Epidermal melanocyte (primary cell): ENCODE measurements around the gene CCL18.
"Not testable (repeated sequence)": the region's sequence is repeated elsewhere in the genome, so short reads cannot be mapped to it uniquely, and the experiment has no call there.

ENCODE experiments used
- DNase-seq: peaks from one replicate; pipeline ENCODE4 v3.0.0; 2011; ENCODE audit warnings: low spot score; ENCODE audit not compliant: insufficient read length

The CCL18 gene, protein sequence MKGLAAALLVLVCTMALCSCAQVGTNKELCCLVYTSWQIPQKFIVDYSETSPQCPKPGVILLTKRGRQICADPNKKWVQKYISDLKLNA

DNA sequence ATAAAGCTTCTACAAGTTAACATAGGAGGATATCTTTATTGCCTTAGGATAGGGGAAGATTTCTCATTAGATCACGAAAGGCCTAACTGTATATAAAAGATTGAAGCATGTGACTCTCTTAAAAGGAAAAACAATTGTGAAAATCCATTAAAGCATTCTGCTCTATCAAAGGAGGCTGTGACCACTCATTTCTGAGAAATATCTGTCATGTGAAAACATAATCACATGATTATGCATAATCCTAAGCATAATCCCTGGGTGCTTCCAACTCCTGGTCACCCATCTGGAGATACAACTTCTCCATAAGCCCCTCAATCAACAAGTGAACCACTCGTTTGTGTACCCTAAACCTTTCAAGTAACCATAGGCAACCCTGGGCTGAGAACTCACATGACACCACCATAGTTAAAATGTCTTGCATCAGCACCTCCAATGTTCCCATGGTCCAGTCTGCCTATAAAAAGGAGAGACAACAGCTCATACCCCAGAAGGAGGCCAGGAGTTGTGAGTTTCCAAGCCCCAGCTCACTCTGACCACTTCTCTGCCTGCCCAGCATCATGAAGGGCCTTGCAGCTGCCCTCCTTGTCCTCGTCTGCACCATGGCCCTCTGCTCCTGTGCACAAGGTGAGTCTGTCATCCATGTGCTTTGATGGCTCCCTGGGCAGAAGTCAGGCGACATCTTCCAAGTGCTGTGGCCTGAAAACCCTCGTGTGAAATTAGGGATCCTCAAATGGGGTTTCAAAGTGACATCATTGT is at the start of gene CCL18:
CCL18 (plus strand) TSS at position 487 of the 756 bp plus-strand sequence; CDS start at position 558, 71 bp downstream.
- DNase-seq = no peak

DNA sequence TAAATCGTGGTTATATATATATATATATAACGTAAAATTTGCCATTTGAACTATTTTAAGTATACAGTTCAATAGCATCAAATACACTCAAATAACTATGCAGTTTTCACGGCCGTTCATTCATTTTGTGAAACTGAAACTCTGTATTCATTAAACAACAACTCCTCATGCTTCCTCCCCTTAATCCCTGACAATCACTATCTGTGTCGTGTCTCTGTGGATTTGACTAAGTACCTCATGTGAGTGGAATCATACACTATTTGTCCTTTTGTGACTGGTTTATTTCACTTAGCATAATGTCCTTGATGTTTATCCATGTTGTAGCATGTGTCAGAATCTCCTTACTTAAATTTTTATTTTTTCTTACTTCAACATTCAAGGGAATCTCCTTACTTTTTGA is 49.1 kb upstream of the CCL18 start:
- DNase-seq = no peak

DNA sequence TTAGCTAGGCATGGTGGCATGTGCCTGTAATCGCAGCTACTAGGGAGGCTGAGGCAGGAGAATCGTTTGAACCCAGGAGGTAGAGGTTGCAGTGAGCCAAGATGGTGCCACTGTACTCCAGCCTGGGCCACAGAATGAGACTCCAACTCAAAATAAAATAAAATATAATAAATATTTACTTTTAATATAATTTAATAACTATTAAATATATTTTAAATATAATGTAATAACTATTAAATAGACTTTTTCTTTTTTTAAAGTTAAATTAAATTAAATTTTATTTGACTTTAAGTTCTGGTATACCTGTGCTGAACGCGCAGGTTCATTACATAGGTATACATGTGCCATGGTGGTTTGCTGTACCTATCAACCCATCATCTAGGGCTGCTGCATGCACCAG is 48.2 kb upstream of the CCL18 start:
- DNase-seq = not testable (repeated sequence)

DNA sequence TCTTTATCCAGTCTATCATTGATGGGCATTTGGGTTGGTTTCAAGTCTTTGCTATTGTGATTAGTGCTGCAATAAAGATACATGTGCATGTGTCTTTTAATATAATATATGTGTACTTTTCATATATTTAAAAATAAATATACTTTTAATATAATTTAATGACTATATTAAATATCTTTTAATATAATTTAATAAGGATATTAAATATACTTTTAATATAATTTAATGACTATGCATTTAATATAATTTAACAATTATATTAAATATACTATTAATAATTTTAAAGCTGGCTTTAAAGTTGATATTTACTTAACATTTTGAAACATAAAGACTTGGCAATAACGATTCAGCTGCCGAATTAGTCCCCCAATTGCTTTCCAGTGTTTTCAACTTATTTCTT is 47.5 kb upstream of the CCL18 start:
- no peak for DNase-seq

DNA sequence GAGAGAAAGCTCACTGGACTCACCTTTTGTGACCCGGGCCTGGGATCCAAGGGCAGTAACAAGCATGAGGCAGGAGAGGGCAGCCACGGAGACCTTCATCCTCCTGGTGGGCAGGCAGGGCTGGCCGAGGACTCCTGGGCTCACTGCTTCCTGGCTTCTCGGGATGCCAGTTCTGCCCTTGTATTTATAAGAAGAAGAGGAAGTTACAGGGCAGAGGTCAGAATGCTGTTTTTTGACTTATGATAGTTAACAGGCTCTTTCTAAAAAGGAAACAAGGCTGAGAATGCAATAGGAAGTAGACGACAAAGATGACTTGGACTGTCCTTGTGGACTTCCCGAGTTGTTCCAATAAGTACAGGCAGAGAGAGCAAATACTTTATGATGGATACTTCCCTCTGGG is 46.3 kb upstream of the CCL18 start, which contains the start of gene CCL23:
CCL23 (minus strand) TSS at position 174 of the 400 bp plus-strand sequence; CDS start at position 99, 75 bp downstream.
- no peak for DNase-seq

DNA sequence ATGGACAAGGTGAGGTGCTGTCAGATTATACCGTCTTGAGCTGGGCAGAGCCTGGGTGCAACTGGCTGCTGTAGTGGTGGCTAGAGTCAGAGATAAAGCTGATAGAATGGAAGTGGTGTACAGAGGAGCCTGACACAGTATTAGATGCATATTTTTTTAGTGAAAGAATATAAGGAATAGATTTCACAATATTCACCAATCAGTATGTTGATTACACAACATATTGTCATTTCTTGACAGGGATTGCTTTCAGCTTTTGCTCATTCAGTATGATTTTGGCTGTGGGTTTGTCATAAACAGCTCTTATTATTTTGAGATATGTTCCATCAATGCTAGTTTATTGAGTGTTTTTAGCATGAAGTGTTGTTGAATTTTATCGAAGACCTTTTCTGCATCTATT is 44.6 kb upstream of the CCL18 start:
- DNase-seq = no peak

DNA sequence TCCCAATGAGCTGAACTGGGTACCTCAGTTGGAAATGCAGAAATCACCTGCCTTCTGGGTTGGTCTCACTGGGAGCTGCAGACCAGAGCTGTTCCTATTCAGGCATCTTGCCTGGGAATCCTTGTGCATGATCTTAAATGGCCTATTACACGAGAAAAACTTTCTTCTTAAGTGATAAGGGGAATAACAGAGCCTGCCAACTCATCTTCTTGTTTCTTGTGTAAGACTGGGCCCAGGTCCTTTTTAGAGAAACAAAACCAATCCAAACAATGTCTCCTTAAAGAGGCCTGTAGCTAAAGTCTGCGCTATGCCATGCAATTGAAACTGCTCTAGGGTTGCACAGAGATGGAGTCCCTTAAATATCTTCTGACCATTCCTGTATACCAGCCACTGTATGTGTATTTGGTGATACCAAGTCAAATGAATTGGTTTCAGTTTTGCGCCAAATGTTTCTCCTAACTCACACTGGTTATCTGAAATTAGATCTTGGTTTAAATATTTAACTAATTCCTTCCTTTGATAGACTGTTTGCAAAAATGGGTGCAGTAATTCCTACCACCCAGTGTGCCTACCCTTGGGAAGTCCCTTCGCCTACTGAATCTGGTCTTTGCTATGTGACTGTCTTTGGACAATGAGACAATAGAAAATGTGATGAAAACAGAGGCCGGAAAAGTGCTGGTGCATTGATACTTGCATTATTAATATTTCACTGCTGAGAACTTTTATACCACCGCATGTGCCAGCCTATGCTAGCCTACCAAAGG is 39.8 kb upstream of the CCL18 start:
- DNase-seq = no peak

DNA sequence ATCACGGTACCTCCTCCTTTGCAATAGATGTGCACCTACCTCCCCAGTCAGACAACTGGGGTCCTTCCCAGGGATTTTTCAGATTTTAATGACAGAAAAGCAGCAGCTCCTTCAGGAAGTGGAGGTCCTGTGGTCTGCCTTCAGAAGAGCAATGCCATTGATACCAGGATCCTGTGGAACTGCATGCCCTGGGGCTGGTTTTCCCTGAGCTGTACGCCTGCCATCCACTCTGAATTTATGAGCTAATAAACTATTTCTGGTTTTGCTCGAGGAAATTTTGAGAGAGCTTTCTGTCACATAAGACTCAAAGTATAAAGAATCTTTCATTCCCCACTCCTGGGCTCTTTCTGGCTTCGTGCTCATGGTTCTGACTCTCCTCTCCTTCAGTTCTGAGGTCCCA is 36.3 kb upstream of the CCL18 start:
- peak; percentile 67 for DNase-seq

DNA sequence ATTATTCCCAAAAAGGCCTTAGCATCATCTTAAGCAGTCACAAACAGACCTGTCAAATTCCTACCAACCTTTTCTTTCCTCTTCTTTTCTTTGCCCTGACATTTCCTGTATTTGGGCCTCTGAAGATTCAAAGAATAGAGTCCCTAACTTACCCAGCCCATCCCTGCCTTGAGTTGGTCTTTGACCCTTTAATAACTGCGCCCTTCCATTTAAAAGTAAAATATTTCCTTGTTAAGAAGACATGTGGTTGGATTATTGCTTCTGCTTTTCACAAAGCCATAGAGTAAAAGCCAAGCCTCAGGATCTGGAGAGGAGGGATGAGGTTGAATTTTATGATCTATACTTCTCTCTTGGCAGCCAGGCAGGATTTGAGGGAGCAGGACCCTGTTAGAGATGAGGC is 33.1 kb upstream of the CCL18 start:
- DNase-seq = no peak

DNA sequence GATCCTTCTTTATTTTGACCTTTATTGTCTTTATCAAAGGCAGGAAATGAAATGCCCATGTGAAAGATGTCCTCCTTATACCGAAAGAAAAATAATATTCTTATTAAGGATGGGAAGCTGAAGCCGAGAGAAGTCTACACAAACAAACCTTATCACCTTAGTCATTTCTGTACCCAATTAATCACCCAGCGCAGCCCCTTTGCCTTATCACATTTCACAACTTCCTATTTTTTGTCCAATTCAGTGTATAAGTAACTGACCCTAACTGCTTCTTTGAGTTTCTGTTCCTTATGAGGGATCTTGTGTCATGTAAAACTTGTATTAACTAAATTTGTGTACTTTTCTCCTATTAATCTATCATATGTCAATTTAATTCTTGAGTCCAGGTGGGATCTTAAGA is 29.9 kb upstream of the CCL18 start:
- DNase-seq = no peak

DNA sequence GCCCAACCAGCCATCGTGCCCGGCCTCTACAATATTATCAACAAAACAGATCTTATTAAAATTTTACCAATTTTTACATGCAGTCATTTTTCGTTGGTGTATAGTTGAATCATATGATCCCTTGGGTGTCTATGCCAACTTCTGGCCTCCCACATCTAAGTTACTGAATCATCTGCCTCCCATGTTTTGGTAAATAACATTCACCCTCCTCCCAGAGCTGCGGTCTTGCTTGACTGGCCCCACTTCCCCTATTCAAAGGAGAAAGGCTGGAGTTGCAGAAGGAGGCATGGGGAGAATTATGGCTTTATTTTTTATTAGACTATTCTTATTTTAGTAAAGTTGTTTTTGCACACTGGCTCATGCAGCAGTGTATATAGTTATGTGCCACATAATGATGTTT is 27.8 kb upstream of the CCL18 start:
- DNase-seq = no peak

DNA sequence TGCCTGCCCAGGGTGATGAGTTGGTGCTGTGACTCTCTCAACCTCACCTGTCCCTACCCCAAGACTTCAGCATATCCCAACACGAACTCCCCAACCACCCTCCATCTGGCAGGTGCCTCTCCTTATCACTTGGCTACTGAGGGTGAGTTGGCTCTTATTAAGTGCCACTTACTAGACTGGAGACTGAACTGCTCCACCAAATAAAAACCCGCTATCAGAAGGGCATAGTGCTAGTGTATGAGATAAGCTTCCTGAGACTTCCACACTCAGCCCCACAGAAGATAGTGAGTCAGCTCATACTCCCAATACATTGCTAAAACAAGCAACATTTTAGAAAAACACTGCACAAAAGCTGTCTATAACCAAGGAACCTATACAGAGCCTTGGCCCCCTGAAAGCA is 16.0 kb upstream of the CCL18 start:
- DNase-seq = no peak

DNA sequence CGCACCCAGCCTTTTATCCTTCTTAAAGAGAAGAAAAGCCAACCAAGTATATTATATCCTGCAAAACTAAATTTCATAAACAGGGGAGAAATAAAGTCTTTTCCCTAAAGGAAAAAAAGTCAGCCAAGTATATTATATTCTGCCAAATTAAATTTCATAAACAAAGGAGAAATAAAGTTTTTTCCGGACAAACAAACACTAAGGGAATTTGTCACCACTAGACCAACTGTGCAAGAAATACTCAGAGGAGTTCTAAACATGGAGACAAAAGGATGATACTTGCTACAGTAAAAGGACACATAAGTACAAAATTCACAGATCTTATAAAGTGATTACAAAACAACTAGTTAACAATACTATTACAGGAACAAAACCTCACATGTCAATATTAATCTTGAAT is 14.4 kb upstream of the CCL18 start:
- no peak for DNase-seq

DNA sequence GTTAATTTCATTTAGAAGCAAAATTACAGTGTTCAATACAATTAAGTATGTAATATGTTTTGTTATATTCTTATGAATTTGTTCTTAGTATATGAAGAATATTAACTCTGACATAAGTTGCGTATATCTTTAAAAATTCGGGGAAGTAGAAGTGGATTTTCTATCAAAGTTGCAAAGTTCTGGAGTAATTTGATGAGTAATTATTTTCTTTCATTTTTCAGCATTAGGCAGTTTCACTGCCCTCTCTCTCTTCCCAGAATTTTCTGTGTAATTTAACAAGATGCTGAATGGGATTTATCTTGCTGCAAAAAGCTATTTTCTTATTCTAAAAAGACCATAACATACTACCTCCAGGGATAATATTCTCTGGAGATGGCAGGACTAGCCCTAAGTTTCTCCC is 8.9 kb upstream of the CCL18 start:
- no peak for DNase-seq

DNA sequence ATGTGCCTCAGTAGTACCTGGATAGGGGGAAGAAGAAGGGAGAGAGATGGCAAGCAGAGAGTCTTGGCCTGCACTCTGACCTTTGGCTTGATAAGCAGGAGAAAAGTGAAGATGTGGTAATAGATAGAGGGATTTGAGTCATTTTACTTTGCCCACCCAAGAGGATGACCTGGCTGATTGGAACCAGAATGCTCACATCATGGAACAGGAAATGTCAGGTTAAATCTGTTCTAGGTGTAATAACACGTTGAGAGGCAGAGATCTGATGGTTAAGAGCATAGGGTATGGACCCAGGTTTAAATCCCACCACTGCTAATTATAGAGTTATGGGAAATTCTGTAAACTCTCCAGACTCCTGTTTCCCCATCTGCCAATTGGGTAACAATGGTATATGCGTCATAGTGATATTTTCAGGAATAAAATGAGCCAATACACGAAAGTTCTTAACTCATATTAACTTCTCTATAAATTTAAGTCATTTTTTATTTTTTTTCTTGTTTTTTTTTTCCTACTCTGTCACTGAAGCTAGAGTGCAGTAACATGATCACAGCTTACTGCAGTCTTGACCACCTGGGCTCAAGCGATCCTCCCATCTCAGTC is 8.1 kb upstream of the CCL18 start:
- no peak for DNase-seq

DNA sequence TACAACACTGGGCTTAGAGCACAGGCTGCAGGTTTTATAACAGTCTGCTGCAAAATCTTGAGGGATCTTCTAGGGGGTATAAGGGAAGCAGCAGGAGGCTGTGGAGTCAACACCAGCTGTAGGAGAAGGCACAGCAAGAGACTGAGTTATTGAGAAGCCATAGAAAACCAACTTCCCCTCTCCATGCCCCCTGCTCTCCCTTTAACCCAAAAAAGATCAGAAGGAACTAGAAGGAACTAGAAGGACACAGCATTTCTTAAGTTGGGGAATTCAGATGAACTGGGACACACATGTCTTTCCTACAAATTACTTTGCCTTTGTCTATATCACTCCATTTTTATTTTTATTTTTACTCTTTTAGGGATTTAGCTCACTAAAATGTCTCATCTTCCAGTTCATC is 6.2 kb upstream of the CCL18 start:
- DNase-seq = no peak

DNA sequence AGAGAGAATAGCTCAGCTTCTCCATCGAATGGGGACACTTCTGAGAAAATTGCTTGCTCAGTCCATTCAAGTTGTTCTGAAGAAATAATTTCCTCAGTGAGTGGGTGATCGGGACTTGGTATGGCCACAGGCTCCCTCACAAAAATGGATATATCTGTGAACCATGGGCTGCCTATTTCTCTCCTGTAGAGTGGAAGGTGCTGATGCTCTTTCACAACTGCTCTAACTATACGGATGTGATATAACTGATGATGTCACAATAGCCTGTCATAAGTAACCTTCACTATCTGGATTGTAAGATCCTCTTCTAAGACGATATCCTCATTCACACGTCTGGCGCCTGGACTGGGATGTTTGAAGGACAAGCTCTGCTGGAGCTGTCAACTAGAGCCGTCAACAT is 4.7 kb upstream of the CCL18 start:
- DNase-seq = no peak

DNA sequence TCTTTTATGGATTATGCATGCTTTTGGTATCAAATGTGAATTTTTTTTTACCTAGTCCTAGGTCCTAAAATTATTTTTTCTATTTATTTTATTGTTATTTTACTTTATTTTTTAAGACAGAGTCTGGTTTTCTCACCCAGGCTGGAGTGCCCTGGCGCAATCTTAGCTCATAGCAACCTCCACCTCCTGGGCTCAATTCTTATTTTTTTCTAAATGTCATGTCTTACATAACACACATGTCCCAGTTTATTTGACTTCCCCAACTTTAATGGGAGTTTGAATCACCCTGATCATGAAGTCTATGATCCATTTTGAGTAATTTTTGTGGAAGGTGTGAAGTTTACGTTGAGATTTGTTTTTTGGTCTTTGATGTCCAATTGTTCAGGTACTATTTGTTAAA is 3.3 kb upstream of the CCL18 start:
- DNase-seq = no peak

DNA sequence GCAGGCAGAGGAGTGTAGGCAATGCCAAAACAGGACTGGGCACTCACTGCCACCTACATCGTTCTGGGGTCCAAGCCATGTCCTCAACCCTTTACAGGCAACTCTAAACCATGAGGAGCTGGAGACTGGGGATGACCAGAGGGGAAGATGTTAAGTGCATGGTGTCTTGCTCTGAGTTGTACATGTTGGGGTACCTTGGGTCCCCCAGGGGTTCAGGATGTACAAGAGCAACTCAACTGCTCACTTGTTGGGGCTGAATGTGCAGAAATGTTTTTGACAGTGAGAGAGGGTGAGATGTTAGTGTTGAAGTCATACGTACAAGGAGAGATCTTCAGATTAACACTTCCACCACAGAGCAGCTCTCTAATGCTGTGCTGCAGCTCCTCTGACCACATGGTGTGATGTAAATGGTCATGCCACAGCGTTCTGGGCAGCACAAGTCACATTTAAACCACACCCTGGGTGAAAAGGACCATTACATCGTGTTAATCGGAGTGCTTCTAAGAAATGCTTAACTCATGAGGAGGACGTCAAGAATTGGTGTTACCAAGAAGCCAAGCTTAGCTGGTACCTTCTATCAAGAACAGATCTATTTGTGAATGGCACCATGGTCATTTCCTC is 2.4 kb downstream of the CCL18 start:
- no peak for DNase-seq

DNA sequence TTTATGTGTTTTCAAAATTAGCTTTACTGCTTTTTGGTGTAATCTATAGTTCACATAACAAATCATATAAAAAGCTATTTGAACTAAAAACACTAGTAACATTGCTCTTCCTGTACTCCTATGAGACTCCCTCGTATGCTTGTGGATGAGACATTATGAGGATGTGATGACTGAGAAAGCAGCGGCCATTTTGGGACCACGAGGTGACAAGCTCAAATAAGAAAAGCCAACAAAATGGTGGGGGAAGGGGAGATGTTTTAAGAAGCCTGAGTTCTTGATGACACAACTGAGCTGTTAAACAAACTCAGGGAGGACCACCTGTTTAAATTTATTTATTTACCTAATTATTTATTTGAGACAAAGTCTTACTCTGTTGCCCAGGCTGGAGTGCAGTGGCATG is 4.5 kb downstream of the CCL18 start:
- no peak for DNase-seq

DNA sequence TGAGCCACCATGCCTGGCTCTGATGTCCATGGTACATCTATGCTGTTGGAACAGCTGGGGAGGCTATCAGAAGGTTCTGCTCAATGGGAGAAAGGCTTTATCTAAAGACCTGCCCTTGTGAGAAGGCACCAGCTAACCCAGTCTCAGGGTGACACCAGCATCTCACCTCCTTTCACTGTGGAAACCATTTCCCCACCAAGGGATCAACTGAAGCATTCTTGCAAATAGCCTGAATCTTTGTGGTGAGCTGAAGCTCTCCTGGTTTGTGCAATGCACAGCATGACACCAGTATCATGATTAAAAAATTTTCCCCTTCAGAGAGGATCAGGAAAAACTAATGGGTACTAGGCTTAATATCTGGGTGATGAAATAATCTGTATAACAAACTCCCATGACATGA is 5.1 kb downstream of the CCL18 start:
- DNase-seq = no peak

DNA sequence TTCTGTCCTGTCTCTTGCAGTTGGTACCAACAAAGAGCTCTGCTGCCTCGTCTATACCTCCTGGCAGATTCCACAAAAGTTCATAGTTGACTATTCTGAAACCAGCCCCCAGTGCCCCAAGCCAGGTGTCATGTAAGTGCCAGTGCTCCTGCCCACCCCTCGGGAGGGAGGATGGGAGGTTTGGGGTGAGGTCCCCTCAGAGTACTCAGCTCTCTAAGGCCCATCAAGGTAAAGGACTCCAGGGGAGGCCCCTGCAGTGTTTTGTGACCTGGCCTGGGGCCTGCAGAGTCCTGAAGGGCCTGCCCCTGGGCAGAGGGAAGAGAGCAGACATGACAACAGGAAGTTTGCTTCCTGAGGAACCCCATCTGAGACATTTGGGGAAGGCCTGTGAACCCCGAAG is 6.4 kb downstream of the CCL18 start:
- no peak for DNase-seq
